GM23248 (cell line): Measurements from ENCODE around the gene CD248. TPM values are rescaled to one million over a fixed set of nuclear protein-coding genes. Genes with fewer than 3 reads are reported as not detected.

Source experiments
- DNase-seq: peaks from one replicate; pipeline ENCODE4 v3.0.0-alpha.2; 2015
- H2AFZ ChIP-seq: fragments of 200-600 bp; sonication (generic); 2 replicates; pipeline ENCODE4 v1.6.1; 2016; ENCODE audit warnings: antibody characterized with exemption
- H3F3A ChIP-seq: fragments of 200-600 bp; sonication (generic); 2 replicates; pipeline ENCODE4 v1.6.1; 2016; ENCODE audit warnings: mild to moderate bottlenecking, antibody characterized with exemption, mixed run types; ENCODE audit not compliant: insufficient read depth
- H3K27ac ChIP-seq: fragments of 200-600 bp; sonication (generic); 2 replicates; pipeline ENCODE4 v1.5.1; 2016; ENCODE audit warnings: mild to moderate bottlenecking
- H3K27me3 ChIP-seq: fragments of 200-600 bp; sonication (generic); replicated peaks from 2 replicates; pipeline ENCODE4 v1.6.1; 2016; ENCODE audit warnings: mild to moderate bottlenecking; ENCODE audit not compliant: insufficient read depth
- H3K36me3 ChIP-seq: fragments of 200-600 bp; sonication (generic); 2 replicates; pipeline ENCODE4 v1.6.1; 2016; ENCODE audit warnings: low read depth, mild to moderate bottlenecking
- H3K4me1 ChIP-seq: fragments of 200-600 bp; sonication (generic); 2 replicates; pipeline ENCODE4 v1.6.1; 2016; ENCODE audit warnings: mild to moderate bottlenecking; ENCODE audit not compliant: insufficient read depth
- H3K4me2 ChIP-seq: fragments of 200-600 bp; sonication (generic); one replicate; pipeline ENCODE4 v1.6.1; 2016; ENCODE audit warnings: mild to moderate bottlenecking; ENCODE audit not compliant: unreplicated experiment
- H3K4me3 ChIP-seq: fragments of 200-600 bp; sonication (generic); 2 replicates; pipeline ENCODE4 v1.5.1; 2016; ENCODE audit warnings: mild to moderate bottlenecking
- H3K79me2 ChIP-seq: fragments of 200-600 bp; sonication (generic); 2 replicates; pipeline ENCODE4 v1.6.1; 2016; ENCODE audit warnings: mild to moderate bottlenecking; ENCODE audit not compliant: insufficient read depth
- H3K9ac ChIP-seq: fragments of 200-600 bp; sonication (generic); 2 replicates; pipeline ENCODE4 v1.6.1; 2016; ENCODE audit warnings: mild to moderate bottlenecking
- H3K9me2 ChIP-seq: fragments of 200-600 bp; sonication (generic); 2 replicates; pipeline ENCODE4 v1.6.1; 2016; ENCODE audit warnings: mixed run types, mild to moderate bottlenecking, moderate library complexity; ENCODE audit not compliant: insufficient read depth
- H3K9me3 ChIP-seq: fragments of 200-600 bp; sonication (generic); one replicate; pipeline ENCODE4 v1.6.1; 2017; ENCODE audit warnings: low read depth
- H4K20me1 ChIP-seq: fragments of 200-600 bp; sonication (generic); 2 replicates; pipeline ENCODE4 v1.6.0; 2016; ENCODE audit not compliant: insufficient read depth
- EZH2 ChIP-seq: fragments of 200-600 bp; sonication (generic); IDR thresholded peaks from 2 replicates; pipeline ENCODE4 v1.6.1; 2018; ENCODE audit warnings: antibody characterized with exemption, mild to moderate bottlenecking; ENCODE audit not compliant: insufficient read depth, poor library complexity, severe bottlenecking
- EZH2phosphoT487 ChIP-seq: fragments of 200-600 bp; sonication (generic); IDR thresholded peaks from 2 replicates; pipeline ENCODE4 v1.6.1; 2018; ENCODE audit warnings: antibody characterized with exemption, moderate library complexity, mild to moderate bottlenecking, low read depth; ENCODE audit not compliant: insufficient read depth
- WGBS, 2 experiments: methylation state at CpG; one replicate each; pipeline ENCODE4 v1.1.6; 2015 to 2017; ENCODE audit warnings: low lambda C conversion rate in 2 of 2, low coverage in 1 of 2; ENCODE audit errors: missing lambda C conversion rate in 2 of 2; 5-methylcytosine and 5-hydroxymethylcytosine counted together
- in situ Hi-C: fragments of 300-500 bp; cut with MboI; formaldehyde crosslinking; loops from 2 replicates; pipeline ENCODE4 v1.15.0; 2020
- polyA plus RNA-seq: library from polyadenylated mRNA; unstranded; fragments of >200 nt; fragmentation: Nextera tagmentation; extraction: Ambion mirVana; gene quantifications from 2 replicates; pipeline ENCODE4 v1.2.1, GENCODE V29; 2016
- total RNA-seq: library from RNA; depleted of rRNA; stranded (reverse); fragments of >200 nt; shearing (Covaris generic); gene quantifications from 2 replicates; pipeline ENCODE4 v1.2.3, GENCODE V29; 2014

The CD248 gene
- total and polyA plus RNA-seq, 2 experiments from 2014 or later: 212 to 616 TPM

DNA sequence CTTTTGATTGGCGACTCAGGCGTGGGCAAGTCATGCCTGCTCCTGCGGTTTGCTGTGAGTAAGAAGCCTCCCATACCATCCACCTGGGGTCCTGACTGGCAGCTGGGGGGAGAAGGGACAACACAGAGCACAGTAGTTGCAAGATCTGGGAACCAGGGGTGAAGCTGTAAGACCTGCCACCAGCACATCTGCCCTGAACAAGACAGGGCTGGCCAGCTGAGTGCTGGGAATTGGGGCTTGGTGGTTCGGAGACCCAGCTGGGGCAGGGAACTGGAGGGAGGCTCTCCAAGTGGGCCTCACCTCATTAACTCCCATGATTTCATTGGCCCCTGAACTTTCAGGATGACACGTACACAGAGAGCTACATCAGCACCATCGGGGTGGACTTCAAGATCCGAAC lies 45.0 kb downstream of the CD248 start:
- in situ Hi-C loops: no loop called here
- Histone ChIP-seq H3K36me3 (peaks cover 10% of the 10 kb centered on the region; the same call in 1 of the 2 replicates), H3K9me3 (no peaks in the 10 kb centered on the region), H3K9ac (no peak overlapping the region), H3F3A (no peaks in the 10 kb centered on the region), H3K27me3 (no peaks in the 10 kb centered on the region), H3K4me1 (0 out of 2 replicates have a peak, but pooled peaks cover 7% of the 10 kb centered on the region), H3K79me2 (peaks cover 44% of the 10 kb centered on the region), H3K9me2 (no peaks in the 10 kb centered on the region), H2AFZ (no peak overlapping the region), H4K20me1 (0 out of 2 replicates have a peak, but pooled peaks cover 7% of the 10 kb centered on the region), H3K4me2 (no peak overlapping the region), H3K4me3 (no peak overlapping the region), H3K27ac (no peak overlapping the region)
- TF ChIP-seq EZH2: no peak
- WGBS, 2 experiments: 86% methylated on average over 7 of the region's 7 CpGs
- no peak for DNase-seq

DNA sequence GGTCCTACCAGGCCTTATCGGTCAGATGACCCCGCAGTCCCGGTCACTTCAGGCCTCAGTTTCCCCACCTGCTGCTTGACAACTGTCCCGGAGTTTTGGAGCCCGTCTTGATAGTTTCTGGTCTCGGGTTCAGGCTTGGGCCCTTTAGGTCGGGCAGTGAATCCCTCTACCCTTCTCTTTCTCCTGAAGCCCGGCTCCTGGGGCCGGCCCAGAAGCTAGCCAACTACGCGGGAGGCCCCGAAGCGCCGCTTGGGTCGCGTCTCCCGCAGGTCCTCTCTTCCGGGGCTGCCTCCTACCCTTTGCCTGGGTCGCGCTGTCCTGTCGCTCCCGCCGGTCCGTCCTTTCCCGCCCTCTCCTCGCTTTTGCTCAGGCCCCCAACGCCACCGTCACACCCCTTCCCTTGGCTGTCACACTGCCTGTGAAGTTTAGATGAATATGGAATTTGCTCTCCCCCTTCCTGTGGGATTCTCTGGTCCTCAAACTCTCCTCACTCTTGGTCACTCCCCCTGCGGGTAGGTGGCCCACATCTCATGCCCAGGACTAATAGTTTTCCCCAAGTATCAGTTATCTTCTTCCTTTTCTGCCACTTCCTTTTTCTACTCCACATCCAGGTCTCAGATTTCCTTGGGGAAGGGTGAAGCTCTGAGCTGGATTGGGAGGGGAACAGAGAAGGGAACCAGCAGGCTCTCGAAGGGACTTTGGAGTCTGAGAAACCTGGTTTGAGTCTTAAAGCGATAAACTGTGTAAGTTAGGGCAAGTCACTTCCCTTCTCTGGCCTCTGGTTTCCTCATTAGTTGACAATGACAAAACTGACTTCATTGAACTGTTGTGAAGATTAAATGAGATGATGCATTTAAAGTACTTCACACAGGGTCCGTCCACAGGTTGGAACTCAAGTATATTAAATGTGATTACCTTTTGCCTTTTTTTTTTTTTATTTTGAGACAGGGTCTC lies 47.6 kb downstream of the CD248 start:
- peak; percentile 62 for DNase-seq
- Histone ChIP-seq H3K9me3 (no peaks in the 10 kb centered on the region), H3F3A (no peaks in the 10 kb centered on the region), H3K9me2 (no peaks in the 10 kb centered on the region), H3K4me2 (peak overlapping the region; percentile 94), H3K4me1 (0 out of 2 replicates have a peak, but pooled peaks cover 7% of the 10 kb centered on the region), H3K79me2 (peaks cover 44% of the 10 kb centered on the region), H4K20me1 (0 out of 2 replicates have a peak, but pooled peaks cover 7% of the 10 kb centered on the region), H3K4me3 (peak overlapping the region; percentile 96), H2AFZ (no peak overlapping the region; the same call in 1 of the 2 replicates), H3K36me3 (peaks cover 10% of the 10 kb centered on the region; the same call in 1 of the 2 replicates), H3K9ac (peak overlapping the region; percentile 89), H3K27me3 (no peaks in the 10 kb centered on the region), H3K27ac (peak overlapping the region; percentile 91)
- in situ Hi-C loops: no loop called here
- 1 to 2% methylated on average over 32 of the region's 32 CpGs for WGBS, 2 experiments
- TF ChIP-seq EZH2 (no peak), EZH2phosphoT487 (no peak)

DNA sequence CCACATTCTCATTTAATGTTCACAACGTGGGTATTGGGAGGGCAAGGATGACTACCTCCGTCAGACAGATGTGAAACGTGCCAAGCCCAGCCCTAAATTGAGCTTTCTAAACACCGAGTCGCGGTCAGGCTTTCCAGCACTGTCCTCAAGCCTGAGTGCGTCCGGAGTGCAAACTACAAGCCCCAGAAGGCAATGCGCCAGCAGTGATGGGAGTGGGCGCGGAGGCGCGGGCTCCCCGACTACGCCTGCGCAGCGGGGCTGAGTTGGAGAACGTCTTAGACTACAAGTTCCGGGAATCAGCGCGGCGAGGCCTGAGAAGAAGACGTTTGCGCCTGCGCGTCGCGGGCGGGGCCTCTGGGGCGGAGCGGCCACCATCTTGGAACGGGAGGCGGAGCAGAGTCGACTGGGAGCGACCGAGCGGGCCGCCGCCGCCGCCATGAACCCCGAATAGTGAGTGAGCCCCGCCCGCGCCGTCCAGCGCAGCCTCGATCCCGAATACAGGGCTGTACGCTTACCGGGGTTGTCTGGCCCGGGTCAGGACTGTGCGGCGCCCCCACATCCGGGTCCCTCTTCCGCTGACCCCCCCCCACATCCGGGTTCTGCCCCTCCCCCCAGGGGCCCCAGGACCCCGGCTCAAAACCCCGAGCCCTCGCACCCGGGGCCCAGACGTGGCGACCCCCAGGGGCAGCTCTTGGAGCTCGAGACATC lies 48.4 kb downstream of the CD248 start, which contains the start of gene RAB1B:
TSS of gene RAB1B (plus strand) at position 396 of the 708 bp plus-strand sequence. CDS start at position 437, 41 bp downstream.
- in situ Hi-C loops: no loop called here
- peak; percentile 100 for DNase-seq
- H4K20me1 ChIP-seq: 0 out of 2 replicates have a peak, but pooled peaks cover 7% of the 10 kb centered on the region
- H3K4me1 ChIP-seq: 0 out of 2 replicates have a peak, but pooled peaks cover 7% of the 10 kb centered on the region
- H3K36me3 ChIP-seq: peaks cover 1% of the 10 kb centered on the region; the same call in 1 of the 2 replicates
- H3K4me3 ChIP-seq: peak within 1 kb of the TSS; percentile 96
- H3F3A ChIP-seq: no peaks in the 10 kb centered on the region
- no peaks in the 10 kb centered on the region for H3K27me3 ChIP-seq
- no peaks in the 10 kb centered on the region for H3K9me2 ChIP-seq
- 1% methylated on average over 58 to 63 of the region's 64 CpGs for WGBS, 2 experiments
- TF ChIP-seq EZH2 (no peak), EZH2phosphoT487 (no peak)
- no peaks in the 10 kb centered on the region for H3K9me3 ChIP-seq
- H3K9ac ChIP-seq: peak within 1 kb of the TSS; percentile 89
- H2AFZ ChIP-seq: peak within 1 kb of the TSS; percentile 74
- peak within 1 kb of the TSS; percentile 96 for H3K4me2 ChIP-seq
- H3K79me2 ChIP-seq: peaks cover 44% of the 10 kb centered on the region
- H3K27ac ChIP-seq: peak within 1 kb of the TSS; percentile 91
